ENCODE results near the gene TNP2. TPM values are rescaled to one million over a fixed set of nuclear protein-coding genes. Genes with fewer than 3 reads are reported as not detected.

TNP2 gene
- total and polyA plus RNA-seq, 9 of the 15 experiments (the other 6 are each of a cell fraction or from before 2014, with no cell fraction given): not detected

DNA sequence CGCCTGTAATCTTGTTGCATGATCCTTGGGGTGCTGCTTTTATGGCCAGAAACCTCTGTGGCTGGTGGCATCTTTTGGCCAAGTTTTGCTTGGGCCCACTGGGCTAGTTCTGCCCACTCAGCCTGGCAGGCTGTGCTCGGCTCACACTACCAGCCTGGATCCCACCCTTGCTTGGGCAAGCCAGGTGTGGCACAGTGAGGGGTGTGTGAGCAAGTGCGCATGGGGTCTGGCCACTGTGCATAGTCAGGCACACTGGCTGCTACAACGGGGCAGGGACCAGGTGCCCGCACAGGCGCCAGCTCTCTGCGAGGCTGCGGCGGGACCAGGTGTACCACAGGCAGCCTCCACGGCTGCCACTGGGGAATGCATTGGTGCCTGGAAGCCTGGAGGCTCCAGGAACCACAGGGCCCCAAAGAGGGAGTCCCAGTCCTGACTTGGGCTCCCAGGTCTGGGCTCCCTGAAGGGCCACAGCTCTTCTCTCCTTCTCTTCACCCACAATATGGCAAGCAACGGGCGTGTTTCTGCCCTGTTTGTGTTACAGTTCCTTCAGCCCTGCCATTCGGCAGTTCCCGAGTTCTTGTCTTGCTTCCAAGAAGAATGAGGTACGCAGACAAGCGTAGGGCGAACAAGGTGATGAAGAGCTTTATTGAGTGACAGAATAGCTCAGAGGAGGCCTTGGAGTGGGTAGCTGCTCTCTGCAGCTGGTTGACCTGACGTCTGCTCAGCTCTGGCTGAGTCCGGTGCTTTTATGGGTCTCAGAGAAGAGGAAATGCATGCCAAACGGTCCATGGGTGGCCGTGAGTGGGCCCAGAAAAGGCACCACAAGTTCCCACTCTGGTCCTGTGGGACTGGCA, 38.7 kb upstream of the TNP2 start:
- Histone ChIP-seq H3K36me3 (ENCODE audit: control insufficient read depth, insufficient read depth, low read length) (no peaks in the 10 kb centered on the region), H3K4me3 (no peak overlapping the region), H3K27me3 (ENCODE audit: control insufficient read depth in 2 of 2, insufficient read depth in 2 of 2, low read length in 2 of 2) (peaks cover 0 to 6% of the 10 kb centered on the region in 2 experiments; a peak in 2 of 5 replicates), H4K20me1 (replicated peaks; ENCODE audit: control insufficient read depth, insufficient read depth, low read length) (no peaks in the 10 kb centered on the region), H2AFZ (ENCODE audit: low read depth, low read length) (no peak overlapping the region), H3K9me3 (replicated peaks; ENCODE audit: control insufficient read depth, insufficient read depth, low read depth, low read length) (no peaks in the 10 kb centered on the region), H3K27ac (ENCODE audit: extremely low read depth, low read depth, low read length) (no peak overlapping the region), H3K9me1 (ENCODE audit: control insufficient read depth, insufficient read depth, low read length) (no peaks in the 10 kb centered on the region), H3K9ac (ENCODE audit: insufficient read depth in 1 of 2, low read depth in 2 of 2, low read length in 2 of 2) (no peak overlapping the region; a peak in 1 of 4 replicates), H3K4me2 (ENCODE audit: insufficient read depth, low read length) (no peak overlapping the region), H3K4me1 (replicated peaks in 1 of 2; ENCODE audit: control insufficient read depth in 2 of 2, insufficient read depth in 2 of 2, low read length in 2 of 2) (peaks cover 7 to 23% of the 10 kb centered on the region in 2 experiments; a peak in 3 of 5 replicates), H3K79me2 (ENCODE audit: control insufficient read depth, insufficient read depth, low read length) (no peaks in the 10 kb centered on the region)
- intact Hi-C loops (cut with micrococcal nuclease): no loop called here
- POLR2A ChIA-PET: interaction anchor here (0.6 to 1.2 kb wide), 2 partner anchors 168 to 213 kb away, joined by 3 to 4 read pairs; no protein-coding TSS in a partner anchor
- FAIRE-seq (no peak), DNase-seq (ENCODE audit: extremely low read depth in 1 of 4, low spot score in 3 of 4) (no peak), ATAC-seq (no peak)
- CTCF ChIA-PET (ENCODE audit: low intra/inter-chr PET ratio): interaction anchor here (0.8 kb wide), 1 partner anchor 760 kb away, joined by 3 read pairs; no protein-coding TSS in a partner anchor
- WGBS (ENCODE audit: insufficient coverage, low coverage, missing lambda C conversion rate): 34% methylated on average over 21 of the region's 21 CpGs
- in situ Hi-C loops (cut with MboI): no loop called here
- no peak for TF ChIP-seq PTTG1 (tag; IDR thresholded peaks at IDR 0.05; ENCODE audit: low read depth)
- TF ChIP-seq BMI1 (IDR thresholded peaks at IDR 0.05; ENCODE audit: low read length): no peak
- no peak for TF ChIP-seq CHCHD3 (CRISPR knock-in tag; IDR thresholded peaks at IDR 0.05)
- no peak for TF ChIP-seq STAT6 (CRISPR knock-in tag; IDR thresholded peaks at IDR 0.05)
- no peak for TF ChIP-seq HLTF (IDR thresholded peaks at IDR 0.05)
- no peak for TF ChIP-seq OTX1 (CRISPR knock-in tag; IDR thresholded peaks at IDR 0.05)
- no peak for TF ChIP-seq MED1 (CRISPR knock-in tag; IDR thresholded peaks at IDR 0.05; ENCODE audit: borderline replicate concordance)
- TF ChIP-seq, protein P1, sequence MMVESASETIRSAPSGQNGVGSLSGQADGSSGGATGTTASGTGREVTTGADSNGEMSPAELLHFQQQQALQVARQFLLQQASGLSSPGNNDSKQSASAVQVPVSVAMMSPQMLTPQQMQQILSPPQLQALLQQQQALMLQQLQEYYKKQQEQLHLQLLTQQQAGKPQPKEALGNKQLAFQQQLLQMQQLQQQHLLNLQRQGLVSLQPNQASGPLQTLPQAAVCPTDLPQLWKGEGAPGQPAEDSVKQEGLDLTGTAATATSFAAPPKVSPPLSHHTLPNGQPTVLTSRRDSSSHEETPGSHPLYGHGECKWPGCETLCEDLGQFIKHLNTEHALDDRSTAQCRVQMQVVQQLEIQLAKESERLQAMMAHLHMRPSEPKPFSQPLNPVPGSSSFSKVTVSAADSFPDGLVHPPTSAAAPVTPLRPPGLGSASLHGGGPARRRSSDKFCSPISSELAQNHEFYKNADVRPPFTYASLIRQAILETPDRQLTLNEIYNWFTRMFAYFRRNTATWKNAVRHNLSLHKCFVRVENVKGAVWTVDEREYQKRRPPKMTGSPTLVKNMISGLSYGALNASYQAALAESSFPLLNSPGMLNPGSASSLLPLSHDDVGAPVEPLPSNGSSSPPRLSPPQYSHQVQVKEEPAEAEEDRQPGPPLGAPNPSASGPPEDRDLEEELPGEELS (CRISPR knock-in tag; IDR thresholded peaks at IDR 0.05; ENCODE audit: borderline replicate concordance): no peak
- TF ChIP-seq, protein P2, sequence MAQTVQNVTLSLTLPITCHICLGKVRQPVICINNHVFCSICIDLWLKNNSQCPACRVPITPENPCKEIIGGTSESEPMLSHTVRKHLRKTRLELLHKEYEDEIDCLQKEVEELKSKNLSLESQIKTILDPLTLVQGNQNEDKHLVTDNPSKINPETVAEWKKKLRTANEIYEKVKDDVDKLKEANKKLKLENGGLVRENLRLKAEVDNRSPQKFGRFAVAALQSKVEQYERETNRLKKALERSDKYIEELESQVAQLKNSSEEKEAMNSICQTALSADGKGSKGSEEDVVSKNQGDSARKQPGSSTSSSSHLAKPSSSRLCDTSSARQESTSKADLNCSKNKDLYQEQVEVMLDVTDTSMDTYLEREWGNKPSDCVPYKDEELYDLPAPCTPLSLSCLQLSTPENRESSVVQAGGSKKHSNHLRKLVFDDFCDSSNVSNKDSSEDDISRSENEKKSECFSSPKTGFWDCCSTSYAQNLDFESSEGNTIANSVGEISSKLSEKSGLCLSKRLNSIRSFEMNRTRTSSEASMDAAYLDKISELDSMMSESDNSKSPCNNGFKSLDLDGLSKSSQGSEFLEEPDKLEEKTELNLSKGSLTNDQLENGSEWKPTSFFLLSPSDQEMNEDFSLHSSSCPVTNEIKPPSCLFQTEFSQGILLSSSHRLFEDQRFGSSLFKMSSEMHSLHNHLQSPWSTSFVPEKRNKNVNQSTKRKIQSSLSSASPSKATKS (CRISPR knock-in tag; IDR thresholded peaks at IDR 0.05): no peak
- no TSS peak for BruUV-seq (replicated peaks)

Measured in K562 (cell line).